HUES48 (cell line): Measurements from ENCODE around the gene TMEM247.

Source experiments
- H3K27ac ChIP-seq: one replicate; pipeline ENCODE4 v1.7.0; 2013; ENCODE audit warnings: low read depth, low read length, inconsistent platforms
- H3K27me3 ChIP-seq: 2 replicates; pipeline ENCODE4 v1.6.1; 2013; ENCODE audit warnings: mild to moderate bottlenecking, low read length; ENCODE audit not compliant: control insufficient read depth, insufficient read depth
- H3K36me3 ChIP-seq: 2 replicates; pipeline ENCODE4 v1.6.1; 2013; ENCODE audit warnings: low read length; ENCODE audit not compliant: control insufficient read depth, insufficient read depth
- H3K4me1 ChIP-seq: 2 replicates; pipeline ENCODE4 v1.6.1; 2013; ENCODE audit warnings: mild to moderate bottlenecking, low read length; ENCODE audit not compliant: control insufficient read depth, insufficient read depth
- H3K4me3 ChIP-seq: 2 replicates; pipeline ENCODE4 v1.5.1; 2013; ENCODE audit warnings: mild to moderate bottlenecking, low read depth, low read length
- H3K9ac ChIP-seq: 2 replicates; pipeline ENCODE4 v1.6.1; 2013; ENCODE audit warnings: mild to moderate bottlenecking, low read depth, low read length, moderate library complexity
- H3K9me3 ChIP-seq: 2 replicates; pipeline ENCODE4 v1.6.1; 2013; ENCODE audit warnings: low read length; ENCODE audit not compliant: control insufficient read depth, insufficient read depth

TMEM247 gene

GRCh38 chr2:46479265-46479664 is at the start of gene TMEM247:
TSS of gene TMEM247 (plus strand) at chr2:46479565.
- no peak within 1 kb of the TSS for H3K27ac ChIP-seq
- H3K9ac ChIP-seq: no peak within 1 kb of the TSS
- 0 out of 2 replicates have a peak, but pooled peaks cover 4% of the 10 kb centered on the region for H3K9me3 ChIP-seq
- H3K36me3 ChIP-seq: no peaks in the 10 kb centered on the region
- no peaks in the 10 kb centered on the region for H3K27me3 ChIP-seq
- H3K4me3 ChIP-seq: no peak within 1 kb of the TSS
- no peaks in the 10 kb centered on the region for H3K4me1 ChIP-seq

DNA sequence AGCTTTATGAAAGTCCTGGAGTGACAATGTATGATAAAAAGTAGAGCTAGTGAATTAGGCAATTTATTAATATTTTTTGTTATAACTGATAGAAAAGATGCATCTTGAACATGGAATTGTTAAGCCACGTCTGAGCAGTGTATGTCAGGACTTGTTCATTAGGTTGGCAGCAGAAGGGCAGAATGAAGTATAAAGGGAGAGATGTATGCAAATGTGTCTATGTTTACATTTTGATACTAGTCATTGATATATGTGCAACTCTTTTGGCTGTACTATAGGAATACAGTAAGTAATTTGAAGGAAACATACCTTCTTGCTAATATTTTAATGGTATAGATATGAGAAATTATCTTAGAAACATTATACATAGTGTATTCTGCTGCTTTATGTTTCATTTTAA is 49.0 kb upstream of the TMEM247 start:
- Histone ChIP-seq H3K27me3 (no peaks in the 10 kb centered on the region), H3K27ac (no peak overlapping the region), H3K9me3 (no peaks in the 10 kb centered on the region), H3K4me3 (no peak overlapping the region), H3K9ac (no peak overlapping the region), H3K36me3 (no peaks in the 10 kb centered on the region), H3K4me1 (peaks cover 6% of the 10 kb centered on the region)

DNA sequence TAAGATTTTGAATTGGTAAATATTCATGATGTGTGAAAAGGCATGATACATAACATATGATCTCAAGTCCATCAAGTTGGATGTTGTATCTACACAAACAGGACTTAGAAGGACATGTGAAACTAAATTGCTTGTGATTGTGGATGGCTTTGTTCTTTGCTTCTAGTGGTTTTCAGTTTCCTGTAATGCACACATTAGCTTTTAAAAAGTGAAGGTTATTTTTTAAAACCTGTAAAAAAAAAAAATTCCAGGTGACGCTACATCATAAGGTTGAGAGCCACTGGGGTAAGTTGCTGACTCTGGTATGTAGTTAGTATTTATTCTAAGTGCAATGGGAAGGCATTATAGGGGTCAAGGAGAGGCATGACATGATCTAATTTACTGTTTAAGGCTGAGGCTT is 48.4 kb upstream of the TMEM247 start:
- peaks cover 7% of the 10 kb centered on the region for H3K4me1 ChIP-seq
- H3K9me3 ChIP-seq: no peaks in the 10 kb centered on the region
- H3K27ac ChIP-seq: no peak overlapping the region
- H3K27me3 ChIP-seq: no peaks in the 10 kb centered on the region
- H3K9ac ChIP-seq: no peak overlapping the region
- H3K36me3 ChIP-seq: no peaks in the 10 kb centered on the region
- H3K4me3 ChIP-seq: no peak overlapping the region

- no peaks in the 10 kb centered on the region for H3K36me3 ChIP-seq
- H3K9ac ChIP-seq: no peak overlapping the region
- no peaks in the 10 kb centered on the region for H3K27me3 ChIP-seq
- H3K4me1 ChIP-seq: peaks cover 7% of the 10 kb centered on the region
- no peaks in the 10 kb centered on the region for H3K9me3 ChIP-seq
- H3K4me3 ChIP-seq: no peak overlapping the region
- no peak overlapping the region for H3K27ac ChIP-seq
Observed at GRCh38 chr2:46431481-46432235, 47.7 kb upstream of the TMEM247 start.

GRCh38 chr2:46434851-46435273 is 44.5 kb upstream of the TMEM247 start:
- Histone ChIP-seq H3K9ac (no peak overlapping the region), H3K9me3 (no peaks in the 10 kb centered on the region), H3K27ac (peak overlapping the region; percentile 32), H3K4me3 (no peak overlapping the region), H3K27me3 (no peaks in the 10 kb centered on the region), H3K36me3 (no peaks in the 10 kb centered on the region), H3K4me1 (peaks cover 7% of the 10 kb centered on the region)

DNA sequence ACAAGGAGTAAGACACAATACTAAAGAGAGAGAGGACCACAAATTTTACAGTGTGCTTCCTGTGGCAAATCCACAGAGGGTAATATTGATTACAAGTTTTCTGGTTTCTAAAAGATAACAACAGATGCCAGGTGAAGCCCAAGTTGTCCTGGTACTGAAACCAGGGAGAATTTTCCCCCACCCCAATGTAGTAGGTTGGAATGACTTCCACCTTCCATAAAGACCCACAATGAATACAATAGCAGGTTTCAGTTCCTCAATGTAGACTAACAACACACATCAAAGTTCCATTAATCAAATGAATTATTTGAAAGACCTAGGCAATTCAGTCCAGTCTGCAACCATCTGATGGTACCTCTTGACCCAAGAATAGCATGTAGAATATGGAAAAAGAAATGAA is 44.0 kb upstream of the TMEM247 start:
- Histone ChIP-seq H3K4me1 (peaks cover 7% of the 10 kb centered on the region), H3K27ac (peak overlapping the region; percentile 32), H3K36me3 (no peaks in the 10 kb centered on the region), H3K9me3 (no peaks in the 10 kb centered on the region), H3K9ac (no peak overlapping the region), H3K4me3 (no peak overlapping the region), H3K27me3 (no peaks in the 10 kb centered on the region)

DNA sequence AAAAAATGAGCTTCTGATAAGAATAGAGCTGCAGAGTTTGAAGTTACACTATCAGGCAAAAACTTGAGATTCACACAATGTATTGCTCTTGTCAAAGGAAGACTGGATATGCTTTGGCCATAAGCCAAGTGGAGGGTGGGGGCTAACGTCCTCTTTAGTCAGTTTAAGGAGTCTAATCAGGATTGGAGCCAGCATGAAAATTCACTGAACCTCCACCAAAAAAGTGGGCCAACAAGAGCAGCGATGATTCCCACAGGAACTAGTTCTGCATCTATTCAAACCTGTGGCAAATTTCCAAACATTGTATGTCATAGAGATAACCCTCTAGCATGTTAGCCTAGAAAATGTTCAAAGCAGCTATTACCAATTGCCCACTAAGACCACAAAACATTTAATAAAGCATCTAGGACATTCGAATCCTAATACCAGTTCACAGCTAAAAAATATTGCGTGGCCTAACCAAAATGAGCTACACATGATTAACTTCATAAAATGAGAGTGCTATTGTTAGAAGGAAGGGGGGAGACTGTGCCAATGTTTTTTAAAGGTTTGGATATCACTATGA is 43.5 kb upstream of the TMEM247 start:
- Histone ChIP-seq H3K4me1 (peaks cover 7% of the 10 kb centered on the region), H3K36me3 (no peaks in the 10 kb centered on the region), H3K4me3 (no peak overlapping the region), H3K27me3 (no peaks in the 10 kb centered on the region), H3K9me3 (no peaks in the 10 kb centered on the region), H3K27ac (no peak overlapping the region), H3K9ac (no peak overlapping the region)

DNA sequence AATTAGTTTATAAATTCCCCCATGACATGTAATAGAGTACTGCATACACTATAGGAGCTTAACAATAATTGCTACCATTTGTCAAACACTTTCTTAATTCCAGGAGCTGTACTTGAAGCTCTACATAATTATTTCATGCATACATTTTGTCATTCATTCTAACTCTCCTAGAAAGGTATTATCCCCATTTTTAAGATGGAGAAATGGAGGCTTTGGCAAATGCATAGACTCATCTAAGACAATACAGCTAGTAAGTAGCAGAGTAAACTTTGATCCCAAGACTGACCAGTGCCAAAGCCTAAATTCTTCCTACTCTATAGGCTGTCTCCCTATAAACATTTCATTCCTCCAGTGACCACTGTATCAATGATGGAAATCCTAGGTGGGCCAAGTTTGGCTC is 42.6 kb upstream of the TMEM247 start:
- H3K9ac ChIP-seq: no peak overlapping the region
- H3K36me3 ChIP-seq: no peaks in the 10 kb centered on the region
- H3K9me3 ChIP-seq: no peaks in the 10 kb centered on the region
- H3K27ac ChIP-seq: no peak overlapping the region
- H3K4me3 ChIP-seq: no peak overlapping the region
- peaks cover 7% of the 10 kb centered on the region for H3K4me1 ChIP-seq
- no peaks in the 10 kb centered on the region for H3K27me3 ChIP-seq

DNA sequence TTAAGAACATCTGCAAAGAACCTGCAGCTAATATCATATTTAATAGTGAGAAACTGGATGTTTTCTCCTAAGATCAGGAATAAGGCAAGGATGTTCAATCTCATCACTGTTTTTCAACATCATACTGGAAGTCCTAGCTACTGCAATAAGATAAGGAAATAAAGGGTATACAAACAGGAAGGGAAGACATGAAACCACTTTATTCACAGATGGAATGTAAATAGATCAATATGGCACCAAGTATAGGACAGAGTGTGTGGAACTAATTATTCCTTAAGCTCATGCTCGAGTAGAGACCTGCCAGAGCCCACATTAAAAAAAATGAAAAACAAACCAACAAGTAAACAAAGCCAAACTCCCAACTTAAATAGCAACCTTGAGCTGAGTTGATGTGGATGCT is 41.3 kb upstream of the TMEM247 start:
- H3K27me3 ChIP-seq: no peaks in the 10 kb centered on the region
- no peak overlapping the region for H3K4me3 ChIP-seq
- no peak overlapping the region for H3K27ac ChIP-seq
- no peaks in the 10 kb centered on the region for H3K36me3 ChIP-seq
- no peak overlapping the region for H3K9ac ChIP-seq
- no peaks in the 10 kb centered on the region for H3K9me3 ChIP-seq
- peaks cover 7% of the 10 kb centered on the region for H3K4me1 ChIP-seq

GRCh38 chr2:46438794-46439193 is 40.6 kb upstream of the TMEM247 start:
- Histone ChIP-seq H3K4me3 (no peak overlapping the region), H3K27ac (no peak overlapping the region), H3K9ac (no peak overlapping the region), H3K9me3 (no peaks in the 10 kb centered on the region), H3K4me1 (peaks cover 7% of the 10 kb centered on the region), H3K27me3 (no peaks in the 10 kb centered on the region), H3K36me3 (no peaks in the 10 kb centered on the region)

DNA sequence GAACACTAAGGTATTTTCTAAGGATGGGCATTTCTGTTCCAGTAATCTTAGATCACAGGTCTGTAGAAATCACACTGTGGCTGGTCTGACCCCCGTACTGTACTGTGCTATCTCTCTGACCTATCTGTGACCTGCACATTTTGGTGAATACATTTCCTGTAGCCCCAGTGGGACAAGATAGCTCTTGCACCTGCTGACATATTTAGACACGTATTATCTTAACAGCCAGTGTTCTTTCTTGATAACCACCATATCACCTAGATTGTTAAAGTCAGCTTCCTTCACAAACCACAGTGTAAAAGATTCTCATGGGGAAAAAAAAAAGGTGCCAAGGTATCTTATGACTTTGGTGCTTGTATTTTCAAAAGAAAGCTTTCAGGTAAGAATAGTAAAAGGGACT is 39.8 kb upstream of the TMEM247 start:
- Histone ChIP-seq H3K4me3 (no peak overlapping the region), H3K4me1 (peaks cover 7% of the 10 kb centered on the region), H3K9me3 (no peaks in the 10 kb centered on the region), H3K27ac (no peak overlapping the region), H3K9ac (no peak overlapping the region), H3K27me3 (no peaks in the 10 kb centered on the region), H3K36me3 (no peaks in the 10 kb centered on the region)
